H9 (cell line): ENCODE measurements around the gene MEIS2. TPM values are rescaled to one million over a fixed set of nuclear protein-coding genes. Genes with fewer than 3 reads are reported as not detected.

Source experiments
- DNase-seq: peaks from one replicate; pipeline ENCODE4 v3.0.0-alpha.2; 2017
- H2AFZ ChIP-seq: one replicate; pipeline ENCODE4 v1.6.1; 2013; ENCODE audit warnings: mild to moderate bottlenecking, low read length, control low read depth, moderate library complexity
- H2AK5ac ChIP-seq: 2 replicates; pipeline ENCODE4 v1.6.1; 2013; ENCODE audit warnings: low read length, control low read depth, mixed read lengths; ENCODE audit not compliant: insufficient read length
- H2BK120ac ChIP-seq: one replicate; pipeline ENCODE4 v1.6.1; 2013; ENCODE audit warnings: low read depth, mild to moderate bottlenecking, low read length, control low read depth, inconsistent platforms; ENCODE audit not compliant: poor library complexity, severe bottlenecking
- H2BK12ac ChIP-seq: 2 replicates; pipeline ENCODE4 v1.6.1; 2013; ENCODE audit warnings: low read length, control low read depth, mixed read lengths, low read depth; ENCODE audit not compliant: insufficient read length
- H2BK15ac ChIP-seq: 2 replicates; pipeline ENCODE4 v1.6.1; 2013; ENCODE audit warnings: low read depth, low read length, control low read depth
- H2BK20ac ChIP-seq: one replicate; pipeline ENCODE4 v1.6.1; 2013; ENCODE audit warnings: low read depth, mild to moderate bottlenecking, low read length, control low read depth, inconsistent platforms; ENCODE audit not compliant: poor library complexity, severe bottlenecking
- H2BK5ac ChIP-seq: 2 replicates; pipeline ENCODE4 v1.6.1; 2013; ENCODE audit warnings: low read length, control low read depth, mixed read lengths; ENCODE audit not compliant: insufficient read length
- H3K14ac ChIP-seq: 2 replicates; pipeline ENCODE4 v1.6.1; 2013; ENCODE audit warnings: low read length, control low read depth; ENCODE audit not compliant: insufficient read depth
- H3K18ac ChIP-seq: 2 replicates; pipeline ENCODE4 v1.6.1; 2013; ENCODE audit warnings: low read depth, mild to moderate bottlenecking, mixed read lengths, low read length, control low read depth; ENCODE audit not compliant: insufficient read length
- H3K23ac ChIP-seq: 2 replicates; pipeline ENCODE4 v1.6.1; 2013; ENCODE audit warnings: low read length, control low read depth, mixed read lengths, low read depth; ENCODE audit not compliant: insufficient read length
- H3K23me2 ChIP-seq: 2 replicates; pipeline ENCODE4 v1.6.1; 2013; ENCODE audit warnings: low read depth, mild to moderate bottlenecking, mixed read lengths, low read length, control low read depth; ENCODE audit not compliant: insufficient read length, poor library complexity, severe bottlenecking
- H3K27ac ChIP-seq: 2 replicates; pipeline ENCODE4 v1.5.1; 2013; ENCODE audit warnings: low read length, control low read depth, mixed read lengths, low read depth; ENCODE audit not compliant: insufficient read length
- H3K27me3 ChIP-seq: 2 replicates; pipeline ENCODE4 v1.6.1; 2013; ENCODE audit warnings: low read length, control low read depth, inconsistent platforms; ENCODE audit not compliant: insufficient read depth
- H3K4ac ChIP-seq: 2 replicates; pipeline ENCODE4 v1.6.1; 2013; ENCODE audit warnings: low read depth, mild to moderate bottlenecking, control low read depth, inconsistent platforms, low read length, moderate library complexity
- H3K4me1 ChIP-seq: 2 replicates; pipeline ENCODE4 v1.6.1; 2013; ENCODE audit warnings: low read length, control low read depth, inconsistent platforms; ENCODE audit not compliant: insufficient read depth
- H3K4me2 ChIP-seq: 2 replicates; pipeline ENCODE4 v1.6.1; 2013; ENCODE audit warnings: low read length, control low read depth, mixed read lengths; ENCODE audit not compliant: insufficient read length, insufficient read depth
- H3K56ac ChIP-seq: 2 replicates; pipeline ENCODE4 v1.6.1; 2013; ENCODE audit warnings: low read depth, mild to moderate bottlenecking, mixed read lengths, low read length, control low read depth; ENCODE audit not compliant: insufficient read length
- H3K79me1 ChIP-seq: 2 replicates; pipeline ENCODE4 v1.6.1; 2013; ENCODE audit warnings: low read depth, mild to moderate bottlenecking, moderate library complexity, low read length, control low read depth, inconsistent platforms; ENCODE audit not compliant: insufficient read depth, poor library complexity, severe bottlenecking
- H3K79me2 ChIP-seq: 2 replicates; pipeline ENCODE4 v1.6.1; 2013; ENCODE audit warnings: low read length, control low read depth, inconsistent platforms; ENCODE audit not compliant: insufficient read depth
- H3K9ac ChIP-seq: 2 replicates; pipeline ENCODE4 v1.6.1; 2013; ENCODE audit warnings: low read length, control low read depth, mixed read lengths; ENCODE audit not compliant: insufficient read length; ENCODE audit errors: extremely low read depth
- H3K9me3 ChIP-seq: one replicate; pipeline ENCODE4 v1.6.1; 2013; ENCODE audit warnings: low read depth, low read length, inconsistent platforms; ENCODE audit not compliant: control insufficient read depth
- H3T11ph ChIP-seq: one replicate; pipeline ENCODE4 v1.6.1; 2013; ENCODE audit warnings: mild to moderate bottlenecking, low read length, control low read depth, inconsistent platforms
- H4K20me1 ChIP-seq: one replicate; pipeline ENCODE4 v1.6.1; 2013; ENCODE audit not compliant: control insufficient read depth, insufficient read length, insufficient read depth
- H4K5ac ChIP-seq: 2 replicates; pipeline ENCODE4 v1.6.1; 2013; ENCODE audit warnings: low read depth, mild to moderate bottlenecking, mixed read lengths, low read length, control low read depth; ENCODE audit not compliant: insufficient read length
- H4K8ac ChIP-seq: replicated peaks from 2 replicates; pipeline ENCODE4 v1.6.1; 2013; ENCODE audit warnings: low read length, control low read depth, mixed read lengths, low read depth; ENCODE audit not compliant: insufficient read length
- H4K91ac ChIP-seq: 2 replicates; pipeline ENCODE4 v1.6.1; 2013; ENCODE audit warnings: low read depth, mild to moderate bottlenecking, moderate library complexity, mixed read lengths, low read length, control low read depth; ENCODE audit not compliant: insufficient read length
- H3K27ac Mint-ChIP-seq, 3 experiments: 2 replicates in 2 of 3; 3 replicates in 1 of 3; pipeline ENCODE4 v1.8.0; 2020 to 2021; ENCODE audit warnings: mixed read lengths in 3 of 3, mild to moderate bottlenecking in 1 of 3, moderate library complexity in 1 of 3
- H3K27me3 Mint-ChIP-seq: 2 replicates; pipeline ENCODE4 v1.8.0; 2021; ENCODE audit warnings: low read depth, mild to moderate bottlenecking, moderate library complexity, mixed read lengths
- H3K36me3 Mint-ChIP-seq, 3 experiments: 2 replicates in 2 of 3; 3 replicates in 1 of 3; pipeline ENCODE4 v1.8.0; 2020 to 2021; ENCODE audit warnings: low read depth in 3 of 3, mixed read lengths in 3 of 3; ENCODE audit not compliant: insufficient read depth in 1 of 3
- H3K4me1 Mint-ChIP-seq, 2 experiments: 2 replicates each; pipeline ENCODE4 v1.8.0; 2020; ENCODE audit warnings: mixed read lengths in 2 of 2
- H3K4me3 Mint-ChIP-seq, 2 experiments: 2 replicates in 1 of 2; 3 replicates in 1 of 2; pipeline ENCODE4 v1.8.0; 2020 to 2021; ENCODE audit warnings: mild to moderate bottlenecking in 2 of 2, mixed read lengths in 2 of 2, moderate library complexity in 1 of 2
- H3K9me3 Mint-ChIP-seq, 2 experiments: 2 replicates in 1 of 2; 3 replicates in 1 of 2; pipeline ENCODE4 v1.8.0; 2020; ENCODE audit warnings: mild to moderate bottlenecking in 2 of 2, mixed read lengths in 2 of 2, moderate library complexity in 1 of 2
- WGBS: extraction: QIAGEN DNeasy Blood & Tissue Kit; methylation state at CpG from one replicate; pipeline ENCODE4 v1.1.7; 2013; ENCODE audit warnings: missing lambda C conversion rate, low lambda C conversion rate, mixed read lengths; ENCODE audit not compliant: insufficient read length; ENCODE audit errors: extremely low coverage; 5-methylcytosine and 5-hydroxymethylcytosine counted together
- total RNA-seq: library from RNA; stranded (reverse); gene quantifications from 2 replicates; pipeline ENCODE4 v1.2.1, GENCODE V29; 2021
- TF ChIP-seq, protein P1 (sequence below): fragments of 200-600 bp; sonication (generic); conservative IDR thresholded peaks from 3 replicates; pipeline ENCODE4 v1.8.0; 2021; ENCODE audit warnings: antibody characterized with exemption, mild to moderate bottlenecking

MEIS2 gene
- total RNA-seq, 1 experiment from 2014 or later: 0.35 TPM

DNA sequence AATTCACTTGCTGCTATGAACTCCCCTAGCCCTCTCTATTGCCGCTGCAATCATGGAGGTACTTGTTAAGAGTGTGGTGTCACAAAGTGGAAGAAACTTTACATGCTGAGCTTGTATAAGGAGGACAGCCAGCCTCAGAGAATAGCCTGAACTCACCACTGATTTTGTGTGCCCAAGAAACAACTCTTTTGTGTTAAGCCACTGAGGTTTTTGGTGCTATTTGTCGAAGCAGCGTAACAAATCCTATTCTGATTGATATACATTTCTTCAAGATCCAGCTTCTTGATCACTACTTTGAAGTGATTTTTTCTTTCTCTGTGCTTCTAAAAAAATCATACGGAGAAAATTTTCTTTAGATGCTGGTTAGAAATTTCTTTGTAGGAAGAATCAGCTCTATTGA lies 132.4 kb downstream of the MEIS2 start:
- DNase-seq: no peak
- no peaks in the 10 kb centered on the region for H3K9me3 ChIP-seq
- H2BK5ac ChIP-seq: no peak overlapping the region
- H3K4ac ChIP-seq: no peak overlapping the region
- no peak overlapping the region for H3K9ac ChIP-seq
- no peak overlapping the region for H2BK120ac ChIP-seq
- WGBS: no CpG with 5 or more reads among the region's 4 CpGs
- H2BK12ac ChIP-seq: no peak overlapping the region
- H2BK20ac ChIP-seq: no peak overlapping the region
- no peak overlapping the region for H4K8ac ChIP-seq
- Mint-ChIP-seq H3K9me3 (no peaks in the 10 kb centered on the region; a peak in 1 of 5 replicates), H3K36me3 (no peaks in the 10 kb centered on the region), H3K27me3 (no peaks in the 10 kb centered on the region), H3K4me3 (no peak overlapping the region), H3K27ac (no peak overlapping the region), H3K4me1 (no peaks in the 10 kb centered on the region)
- no peak overlapping the region for H3K27ac ChIP-seq
- H4K5ac ChIP-seq: no peak overlapping the region
- H3K14ac ChIP-seq: no peak overlapping the region
- H3T11ph ChIP-seq: no peak overlapping the region
- no peak overlapping the region for H2AK5ac ChIP-seq
- H3K23me2 ChIP-seq: no peaks in the 10 kb centered on the region
- H3K56ac ChIP-seq: no peak overlapping the region
- no peaks in the 10 kb centered on the region for H3K4me1 ChIP-seq
- no peak overlapping the region for H2BK15ac ChIP-seq
- no peaks in the 10 kb centered on the region for H3K27me3 ChIP-seq
- H2AFZ ChIP-seq: no peak overlapping the region
- H4K91ac ChIP-seq: no peak overlapping the region
- no peaks in the 10 kb centered on the region for H3K79me2 ChIP-seq
- H3K79me1 ChIP-seq: no peaks in the 10 kb centered on the region
- H4K20me1 ChIP-seq: no peaks in the 10 kb centered on the region
- H3K4me2 ChIP-seq: no peak overlapping the region
- H3K23ac ChIP-seq: no peak overlapping the region
- H3K18ac ChIP-seq: no peak overlapping the region
- TF ChIP-seq, protein P1, sequence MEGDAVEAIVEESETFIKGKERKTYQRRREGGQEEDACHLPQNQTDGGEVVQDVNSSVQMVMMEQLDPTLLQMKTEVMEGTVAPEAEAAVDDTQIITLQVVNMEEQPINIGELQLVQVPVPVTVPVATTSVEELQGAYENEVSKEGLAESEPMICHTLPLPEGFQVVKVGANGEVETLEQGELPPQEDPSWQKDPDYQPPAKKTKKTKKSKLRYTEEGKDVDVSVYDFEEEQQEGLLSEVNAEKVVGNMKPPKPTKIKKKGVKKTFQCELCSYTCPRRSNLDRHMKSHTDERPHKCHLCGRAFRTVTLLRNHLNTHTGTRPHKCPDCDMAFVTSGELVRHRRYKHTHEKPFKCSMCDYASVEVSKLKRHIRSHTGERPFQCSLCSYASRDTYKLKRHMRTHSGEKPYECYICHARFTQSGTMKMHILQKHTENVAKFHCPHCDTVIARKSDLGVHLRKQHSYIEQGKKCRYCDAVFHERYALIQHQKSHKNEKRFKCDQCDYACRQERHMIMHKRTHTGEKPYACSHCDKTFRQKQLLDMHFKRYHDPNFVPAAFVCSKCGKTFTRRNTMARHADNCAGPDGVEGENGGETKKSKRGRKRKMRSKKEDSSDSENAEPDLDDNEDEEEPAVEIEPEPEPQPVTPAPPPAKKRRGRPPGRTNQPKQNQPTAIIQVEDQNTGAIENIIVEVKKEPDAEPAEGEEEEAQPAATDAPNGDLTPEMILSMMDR: no peak
